Measurements from ENCODE around the gene SAXO1. TPM values are rescaled to one million over a fixed set of nuclear protein-coding genes. Genes with fewer than 3 reads are reported as not detected.

The SAXO1 gene
- polyA plus RNA-seq, 3 donors = not detected

- intact Hi-C loops (cut with micrococcal nuclease) = loop anchor here in 1 of 2 donors (2.0 to 10.0 kb wide), 4 partner anchors 56 to 333 kb away; partner anchors contain the start of genes DENND4C, HAUS6 and RPS6
- Histone ChIP-seq H3K4me2 (replicated peaks; ENCODE audit: extremely low read depth, low read length, poor library complexity, severe bottlenecking) (peak within 1 kb of the TSS; percentile 100), H3K9me3 (replicated peaks in 1 of 2; ENCODE audit: control insufficient read depth in 1 of 2, insufficient read depth in 1 of 2, low read length in 2 of 2) (no peaks in the 10 kb centered on the region), H3K36me3 (replicated peaks in 1 of 2; ENCODE audit: control insufficient read depth in 1 of 2, insufficient read depth in 2 of 2, low read length in 2 of 2) (no peaks in the 10 kb centered on the region), H4K20me1 (ENCODE audit: insufficient read depth, low read length) (peaks cover 13% of the 10 kb centered on the region), H3K79me2 (ENCODE audit: insufficient read depth, low read length) (peaks cover 25% of the 10 kb centered on the region), H3K4me1 (ENCODE audit: control insufficient read depth in 1 of 2, insufficient read depth in 2 of 2, low read length in 2 of 2) (peaks cover 27 to 31% of the 10 kb centered on the region in 2 donors), H3K9ac (ENCODE audit: insufficient read depth, low read length, poor library complexity, severe bottlenecking) (peak within 1 kb of the TSS; percentile 94), H3K27me3 (ENCODE audit: control insufficient read depth in 2 of 2, insufficient read depth in 2 of 2, low read length in 2 of 2) (no peaks in the 10 kb centered on the region), H3K4me3 (replicated peaks in 1 of 3; ENCODE audit: low read depth in 2 of 3, low read length in 3 of 3) (peak within 1 kb of the TSS; percentile 85 to 96 (median 89)), H3K27ac (ENCODE audit: low read depth in 1 of 2, low read length in 2 of 2) (peak within 1 kb of the TSS; percentile 93 to 95), H2AFZ (ENCODE audit: insufficient read depth, low read depth, low read length, poor library complexity, severe bottlenecking) (peak within 1 kb of the TSS; percentile 90)
- WGBS (ENCODE audit: insufficient coverage) = 0% methylated on average over 67 of the region's 82 CpGs
- Mint-ChIP-seq H3K27me3 (ENCODE audit: low read depth in 3 of 3) (peaks cover 0 to 2% (median 0%) of the 10 kb centered on the region in 3 donors), H3K27ac (peak within 1 kb of the TSS; percentile 92 to 97 (median 97)), H3K9me3 (peaks cover 0 to 4% (median 0%) of the 10 kb centered on the region in 7 donors), H3K36me3 (peaks cover 5 to 6% of the 10 kb centered on the region in 2 donors), H3K4me3 (peak within 1 kb of the TSS; percentile 95 to 96), H3K4me1 (peaks cover 37% of the 10 kb centered on the region)
- peak; percentile 94 to 96 (median 94) for DNase-seq
- peak; percentile 77 for TF ChIP-seq CTCF (IDR thresholded peaks at IDR 0.05)
These were observed 16.2 kb upstream of the SAXO1 start, which contains the start of gene RRAGA for GRCh38 chr9:19048966-19049916. Gene RRAGA, plus strand, starts transcription at chr9:19049427. Its CDS starts 233 bp downstream, at chr9:19049660.

- no peak overlapping the region for H3K4me3 ChIP-seq (replicated peaks in 1 of 3; ENCODE audit: low read depth in 2 of 3, low read length in 3 of 3)
- no peaks in the 10 kb centered on the region for H3K79me2 ChIP-seq (ENCODE audit: insufficient read depth, low read length)
- H3K27ac ChIP-seq (ENCODE audit: low read depth in 1 of 2, low read length in 2 of 2) = no peak overlapping the region
- H3K4me2 ChIP-seq (replicated peaks; ENCODE audit: extremely low read depth, low read length, poor library complexity, severe bottlenecking) = no peak overlapping the region
- WGBS (ENCODE audit: insufficient coverage) = 100% methylated on average over 5 of the region's 5 CpGs
- TF ChIP-seq CTCF (IDR thresholded peaks at IDR 0.05) = no peak
- Mint-ChIP-seq H3K36me3 (no peaks in the 10 kb centered on the region), H3K9me3 (peaks cover 0 to 3% (median 0%) of the 10 kb centered on the region in 7 donors), H3K4me1 (no peaks in the 10 kb centered on the region), H3K4me3 (no peak overlapping the region), H3K27ac (peak overlapping the region in 2 of 7 donors; percentile 42 to 59), H3K27me3 (ENCODE audit: low read depth in 3 of 3) (peaks cover 0 to 6% (median 0%) of the 10 kb centered on the region in 3 donors)
- no peak overlapping the region for H3K9ac ChIP-seq (ENCODE audit: insufficient read depth, low read length, poor library complexity, severe bottlenecking)
- no peak for DNase-seq
- H3K9me3 ChIP-seq (replicated peaks in 1 of 2; ENCODE audit: control insufficient read depth in 1 of 2, insufficient read depth in 1 of 2, low read length in 2 of 2) = no peaks in the 10 kb centered on the region
- H3K4me1 ChIP-seq (ENCODE audit: control insufficient read depth in 1 of 2, insufficient read depth in 2 of 2, low read length in 2 of 2) = no peaks in the 10 kb centered on the region
- no peaks in the 10 kb centered on the region for H4K20me1 ChIP-seq (ENCODE audit: insufficient read depth, low read length)
- intact Hi-C loops (cut with micrococcal nuclease) = no loop called here
- no peaks in the 10 kb centered on the region for H3K36me3 ChIP-seq (replicated peaks in 1 of 2; ENCODE audit: control insufficient read depth in 1 of 2, insufficient read depth in 2 of 2, low read length in 2 of 2)
- H3K27me3 ChIP-seq (ENCODE audit: control insufficient read depth in 2 of 2, insufficient read depth in 2 of 2, low read length in 2 of 2) = no peaks in the 10 kb centered on the region
- no peak overlapping the region for H2AFZ ChIP-seq (ENCODE audit: insufficient read depth, low read depth, low read length, poor library complexity, severe bottlenecking)
These were observed 3.6 kb upstream of the SAXO1 start for GRCh38 chr9:19036611-19037010.
